Hippocampal formation (tissue), 2 donors: ENCODE measurements around the gene PSMB2.
"Not testable (repeated sequence)": the region's sequence is repeated elsewhere in the genome, so short reads cannot be mapped to it uniquely, and the experiment has no call there.

Source experiments
- DNase-seq, 2 donors: peaks; one replicate each; lab custom pipeline; 2025; lab: John Stamatoyannopoulos, UW

PSMB2 gene

GRCh38 chr1:35592991-35593769, 48.1 kb downstream of the PSMB2 start:
- no peak for DNase-seq

GRCh38 chr1:35591211-35591610, 50.1 kb downstream of the PSMB2 start:
- no peak for DNase-seq

GRCh38 chr1:35590476-35591040, 50.8 kb downstream of the PSMB2 start:
- no peak for DNase-seq

- no peak for DNase-seq
Measured at GRCh38 chr1:35589516-35590427, 51.6 kb downstream of the PSMB2 start.

GRCh38 chr1:35588197-35588910, 53.0 kb downstream of the PSMB2 start:
- no peak for DNase-seq

GRCh38 chr1:35587736-35588135, 53.6 kb downstream of the PSMB2 start:
- DNase-seq, result no peak

GRCh38 chr1:35586808-35587207, 54.5 kb downstream of the PSMB2 start:
- no peak for DNase-seq

- not testable (repeated sequence) for DNase-seq
Measured at GRCh38 chr1:35585805-35586204, 55.5 kb downstream of the PSMB2 start.

GRCh38 chr1:35585281-35585680, 56.0 kb downstream of the PSMB2 start:
- DNase-seq, result no peak

- DNase-seq, result not testable (repeated sequence)
Measured at GRCh38 chr1:35581621-35582020, 59.7 kb downstream of the PSMB2 start.

GRCh38 chr1:35580949-35581388, 60.4 kb downstream of the PSMB2 start:
- DNase-seq, result no peak

- DNase-seq, result no peak
Measured at GRCh38 chr1:35577071-35577998, 64.0 kb downstream of the PSMB2 start.

- not testable (repeated sequence) for DNase-seq
Measured at GRCh38 chr1:35576766-35577070, 64.6 kb downstream of the PSMB2 start.

GRCh38 chr1:35576061-35576765, 65.1 kb downstream of the PSMB2 start:
- no peak for DNase-seq

GRCh38 chr1:35575416-35575958, 65.8 kb downstream of the PSMB2 start:
- DNase-seq, result no peak

- no peak for DNase-seq
Measured at GRCh38 chr1:35574655-35575415, 66.5 kb downstream of the PSMB2 start.

GRCh38 chr1:35574125-35574654, 67.1 kb downstream of the PSMB2 start:
- DNase-seq, result no peak

GRCh38 chr1:35573198-35574124, 67.9 kb downstream of the PSMB2 start, which contains the start of gene TFAP2E:
Gene TFAP2E (plus strand): TSS chr1:35573314. CDS start chr1:35573578, 264 bp downstream.
- peak; percentile 22 to 48 for DNase-seq
